ENCODE data around the gene ME2.
"Not testable (repeated sequence)": the region's sequence is repeated elsewhere in the genome, so short reads cannot be mapped to it uniquely, and the experiment has no call there.

ME2 gene

DNA sequence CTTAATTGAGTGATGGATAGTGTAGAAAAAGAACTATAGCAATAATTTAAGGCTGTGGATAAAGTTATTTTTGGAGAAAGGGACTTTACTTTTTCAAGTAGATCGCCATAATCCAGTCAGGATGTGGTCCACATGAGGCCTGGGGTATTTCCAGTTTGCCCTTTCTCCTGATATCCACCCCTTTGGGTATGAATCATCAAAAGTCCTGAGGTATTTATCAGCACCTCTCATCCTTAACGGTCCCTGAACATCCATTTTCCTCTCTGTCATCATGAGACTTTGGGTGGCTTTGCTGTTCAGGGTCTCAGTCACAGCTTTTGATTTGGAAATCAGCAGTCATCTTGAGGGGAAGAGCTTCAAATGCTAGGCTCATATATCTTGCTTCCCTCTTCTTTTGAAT, 49.6 kb downstream of the ME2 start:
- no peak for DNase-seq

DNA sequence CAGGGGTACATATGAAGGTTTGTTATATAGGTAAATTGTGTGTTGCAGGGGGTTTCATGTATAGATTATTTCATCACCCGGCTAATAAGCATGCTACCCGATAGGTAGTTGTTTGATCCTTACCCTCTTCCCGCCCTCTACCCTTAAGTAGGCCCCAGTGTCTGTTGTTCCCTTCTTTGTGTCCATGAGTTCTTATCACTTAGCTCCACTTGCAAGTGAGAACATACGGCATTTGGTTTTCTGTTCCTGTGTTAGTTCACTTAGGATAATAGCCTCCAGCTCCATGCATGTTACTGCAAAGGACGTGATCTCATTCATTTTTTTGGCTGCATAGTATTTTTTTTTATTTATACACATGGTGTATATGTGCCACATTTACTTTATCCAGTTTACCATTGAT, 54.8 kb downstream of the ME2 start:
- no peak for DNase-seq

DNA sequence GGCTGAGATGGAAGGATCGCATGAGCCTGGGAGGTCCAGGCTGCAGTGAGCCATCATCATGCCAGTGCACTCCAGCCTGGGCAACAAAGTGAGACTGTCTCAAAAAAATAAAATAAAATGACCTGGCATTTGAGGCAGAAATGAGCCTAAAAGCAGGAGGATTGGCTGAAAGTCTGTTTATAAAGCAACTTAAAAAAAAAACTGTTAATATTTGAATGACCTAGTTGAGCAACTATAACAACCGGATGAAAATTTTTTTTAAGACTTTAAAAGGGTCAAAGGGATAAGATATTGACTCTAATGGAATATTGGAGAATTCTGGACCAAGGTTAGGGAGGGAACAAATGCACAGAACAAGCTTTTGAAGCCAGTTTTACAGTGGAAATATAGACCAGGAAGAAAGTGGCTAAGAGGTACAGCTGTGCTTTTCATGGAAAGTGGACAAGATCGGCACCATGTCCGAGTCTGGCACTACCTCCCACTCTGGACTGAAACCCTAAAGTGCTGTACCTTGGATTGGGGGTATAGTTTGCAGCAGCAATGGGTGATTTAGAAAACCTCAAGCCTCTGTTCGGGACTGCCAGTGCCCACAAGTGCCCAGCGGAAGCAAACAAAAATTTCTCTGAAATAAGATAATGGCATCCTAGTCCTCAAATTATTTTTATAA, 55.8 kb downstream of the ME2 start:
- DNase-seq, result no peak

DNA sequence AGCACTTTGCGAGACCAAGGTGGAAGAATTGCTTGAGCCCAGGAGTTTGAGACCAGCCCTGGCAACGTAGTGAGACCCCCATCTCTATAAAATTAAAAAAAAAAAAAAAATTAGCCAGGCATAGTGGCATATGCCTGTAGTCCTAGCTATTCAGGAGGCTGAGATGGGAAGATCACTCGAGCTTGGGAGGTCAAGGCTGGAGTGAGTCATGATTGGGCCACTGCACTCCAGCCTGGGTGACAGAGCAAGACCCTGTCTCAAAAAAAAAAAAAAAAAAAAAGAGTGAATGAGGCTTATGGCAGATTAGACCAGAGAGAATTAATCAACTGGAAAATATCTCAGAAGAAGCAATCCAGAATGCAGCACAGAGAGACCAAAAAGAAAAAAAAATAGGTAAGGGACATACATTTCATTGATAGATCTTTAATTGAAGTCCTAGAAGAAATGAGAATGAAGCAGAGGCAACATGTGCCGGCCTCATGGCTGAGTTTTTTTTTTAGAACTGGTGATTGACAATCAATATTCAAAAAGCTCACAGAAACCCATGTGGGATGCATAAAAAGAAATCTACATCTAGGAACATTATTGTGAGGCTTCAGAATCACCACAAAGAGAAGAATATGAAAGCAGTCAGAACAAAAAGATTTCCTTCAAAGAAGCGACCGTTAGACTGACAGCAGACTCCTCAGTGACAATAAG, 56.7 kb downstream of the ME2 start:
- DNase-seq, result no peak

DNA sequence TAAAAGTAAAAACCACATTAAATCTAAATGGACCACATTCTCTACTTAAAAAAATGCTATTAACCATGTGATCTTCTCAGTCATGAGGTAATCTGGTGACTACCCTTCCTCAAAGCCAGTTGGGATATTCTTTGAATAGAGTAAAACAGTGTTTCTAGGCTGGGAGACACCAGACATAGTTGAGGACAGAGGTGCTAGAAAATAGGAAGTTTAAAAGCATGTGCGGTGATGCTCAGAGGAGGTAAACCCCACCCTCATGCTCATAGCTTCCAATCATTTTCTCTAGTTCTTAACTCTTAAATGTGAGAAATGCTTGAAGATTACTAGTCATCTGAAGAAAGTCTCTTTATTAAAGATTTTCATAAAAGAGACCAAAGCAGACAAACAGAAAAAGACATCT, 58.3 kb downstream of the ME2 start:
- DNase-seq, result no peak

DNA sequence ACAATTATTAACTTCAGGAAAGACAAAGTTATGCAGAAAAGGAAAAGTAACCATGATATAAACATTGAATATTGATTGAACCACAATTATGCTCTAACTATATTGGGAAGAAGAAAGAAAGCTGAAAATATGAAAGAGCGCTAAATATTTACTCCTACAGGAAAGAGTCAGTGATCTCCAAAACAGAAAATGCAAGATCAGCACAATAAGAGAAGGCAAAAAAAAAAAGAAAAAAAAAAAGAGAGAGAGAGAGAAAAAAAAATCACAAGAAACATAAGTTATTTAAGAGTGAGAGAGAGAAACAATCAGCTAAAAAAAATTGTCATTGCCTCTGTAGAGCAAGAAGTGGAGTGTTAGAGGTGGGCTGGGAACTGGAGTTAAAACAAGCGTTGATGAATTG, 60.0 kb downstream of the ME2 start:
- DNase-seq, result no peak

DNA sequence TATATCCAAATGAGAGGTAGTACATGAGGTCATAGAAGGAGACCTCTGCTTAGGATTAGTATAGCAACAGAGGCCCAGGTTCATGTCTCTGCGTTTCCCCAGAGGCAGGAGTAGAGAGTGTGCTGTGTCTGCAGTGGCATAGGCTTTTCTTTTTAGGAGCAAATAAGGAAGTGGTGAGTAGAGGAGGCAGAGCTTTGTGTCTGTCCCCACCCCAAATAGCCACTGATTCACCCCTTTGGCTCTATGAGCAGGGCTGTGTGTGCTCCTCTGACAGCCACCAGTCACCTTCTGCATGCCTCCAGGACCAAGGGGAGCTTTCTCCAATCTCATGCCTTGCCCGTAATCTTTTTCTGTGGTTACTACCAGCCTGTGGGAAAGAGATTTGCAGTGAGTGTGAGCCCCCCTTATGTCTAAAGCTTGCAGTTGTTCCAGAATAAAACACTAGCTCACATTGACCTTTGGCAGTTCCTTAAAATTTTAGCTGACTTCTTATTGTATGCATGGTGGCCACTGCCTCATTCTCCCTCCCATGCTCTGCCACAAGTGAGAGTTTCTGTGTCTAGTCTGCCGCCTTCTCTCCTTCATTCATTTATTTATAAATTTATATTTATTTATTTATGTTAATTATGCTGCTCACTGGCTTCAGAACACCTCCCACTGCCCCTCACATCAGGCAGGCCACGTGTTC, 65.5 kb downstream of the ME2 start:
- DNase-seq, result no peak

DNA sequence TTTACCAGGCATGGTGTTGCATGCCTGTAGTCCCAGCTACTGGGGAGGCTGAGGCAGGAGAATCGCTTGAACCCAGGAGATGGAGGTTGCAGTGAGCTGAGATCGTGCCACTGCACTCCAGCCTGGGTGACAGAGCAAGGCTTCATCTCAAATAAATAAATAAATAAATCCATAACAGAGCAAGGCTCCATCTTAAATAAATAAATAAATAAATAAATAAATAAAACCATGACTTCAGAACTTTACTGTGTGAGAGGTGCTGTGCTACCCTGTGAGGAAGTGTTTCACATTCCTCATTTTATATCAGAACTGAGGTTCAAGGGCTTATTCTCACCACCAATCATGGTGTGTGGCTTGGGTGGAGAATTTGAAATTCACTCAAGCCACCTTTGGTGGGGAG, 67.0 kb downstream of the ME2 start:
- not testable (repeated sequence) for DNase-seq

DNA sequence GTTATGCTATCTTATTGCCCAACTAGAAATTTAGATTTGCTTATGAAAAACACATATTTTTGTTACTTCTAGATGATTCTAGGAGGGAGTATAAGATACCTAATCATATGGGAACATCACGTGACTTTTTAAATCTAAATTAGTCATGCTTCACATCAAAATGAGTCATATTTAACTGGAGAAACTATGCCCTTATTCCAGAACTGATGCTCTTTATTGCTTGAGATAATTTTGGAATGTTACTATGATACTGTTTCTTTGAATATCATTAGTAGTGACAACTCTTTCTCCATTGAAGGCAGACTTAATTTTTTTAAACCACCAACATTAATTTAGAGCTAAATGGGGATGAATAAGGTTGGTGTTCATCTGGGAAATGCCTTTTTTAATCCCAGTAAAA, 69.0 kb downstream of the ME2 start:
- DNase-seq, result no peak

DNA sequence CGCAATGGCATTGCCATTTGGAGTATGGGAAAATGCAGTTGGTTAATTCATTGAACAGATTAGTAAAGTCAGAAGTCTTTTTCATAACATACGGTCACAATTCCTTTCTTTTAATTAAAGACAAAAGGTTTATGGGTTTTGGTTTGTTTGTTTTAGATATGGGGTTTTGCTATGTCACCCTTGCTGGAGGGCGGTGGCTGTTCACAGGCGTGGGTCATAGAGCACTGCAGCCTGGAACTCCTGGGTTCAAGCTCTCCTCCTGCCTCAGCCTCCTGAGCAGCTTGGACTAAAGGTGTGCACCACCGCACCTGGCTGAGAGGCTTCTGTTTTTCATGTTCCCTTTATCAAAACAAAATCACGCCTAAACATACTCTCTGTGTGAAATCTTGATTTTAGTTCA, 70.3 kb downstream of the ME2 start:
- no peak for DNase-seq

DNA sequence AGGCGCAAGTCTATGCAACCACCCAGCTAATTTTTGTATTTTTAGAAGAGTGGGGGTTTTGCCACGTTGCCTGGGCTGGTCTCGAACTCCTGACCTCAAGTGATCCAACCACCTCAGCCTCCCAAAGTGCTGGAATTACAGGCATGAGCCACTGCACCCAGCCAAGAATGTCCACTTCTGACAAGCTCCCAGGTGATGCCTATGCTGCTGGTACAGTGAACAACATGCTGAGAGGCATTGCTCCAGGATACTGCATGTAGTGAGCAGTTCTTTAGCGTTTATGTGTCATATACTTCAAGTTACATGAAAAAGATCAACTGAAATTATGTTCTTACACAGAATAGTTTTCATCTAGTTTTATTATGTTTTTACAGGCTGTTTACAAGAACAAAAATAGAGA, 71.7 kb downstream of the ME2 start:
- DNase-seq, result no peak

DNA sequence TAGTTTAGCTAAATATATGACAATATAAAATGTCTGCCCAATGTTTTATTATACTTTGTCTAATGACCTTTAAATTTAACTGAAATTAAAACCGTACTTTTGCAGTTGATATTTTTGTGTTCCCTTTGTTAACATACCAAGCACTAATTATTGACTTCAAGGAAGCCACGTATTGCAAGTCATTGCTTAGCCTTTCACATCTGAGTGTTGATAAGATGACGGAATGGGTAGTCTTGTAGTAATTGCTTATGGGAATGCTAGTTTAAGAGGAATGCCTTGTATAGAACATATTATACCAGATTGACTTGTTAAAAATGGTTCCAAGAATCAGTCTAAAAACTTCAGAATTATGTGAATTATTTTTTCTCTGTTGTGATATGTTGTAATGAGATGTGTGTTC, 74.9 kb downstream of the ME2 start:
- no peak for DNase-seq

DNA sequence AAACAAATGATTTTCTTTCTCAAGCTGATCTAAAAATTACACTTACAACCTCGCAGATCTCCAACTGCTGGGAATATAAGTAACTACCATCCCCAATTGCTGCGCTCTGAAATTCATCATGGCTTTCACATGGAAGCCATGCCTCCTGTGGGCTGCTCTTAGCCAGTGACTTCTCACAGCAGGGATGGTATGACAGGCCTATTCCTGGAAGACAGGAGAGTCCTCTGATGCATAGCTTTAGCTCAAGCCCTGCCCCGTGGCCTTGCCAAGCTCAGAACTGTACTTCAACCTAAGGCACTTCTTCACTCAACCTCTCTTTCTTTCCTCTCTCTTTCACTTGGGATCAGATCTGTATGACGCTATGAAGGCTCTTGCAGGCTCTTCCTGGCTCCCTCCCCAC, 76.3 kb downstream of the ME2 start:
- no peak for DNase-seq

DNA sequence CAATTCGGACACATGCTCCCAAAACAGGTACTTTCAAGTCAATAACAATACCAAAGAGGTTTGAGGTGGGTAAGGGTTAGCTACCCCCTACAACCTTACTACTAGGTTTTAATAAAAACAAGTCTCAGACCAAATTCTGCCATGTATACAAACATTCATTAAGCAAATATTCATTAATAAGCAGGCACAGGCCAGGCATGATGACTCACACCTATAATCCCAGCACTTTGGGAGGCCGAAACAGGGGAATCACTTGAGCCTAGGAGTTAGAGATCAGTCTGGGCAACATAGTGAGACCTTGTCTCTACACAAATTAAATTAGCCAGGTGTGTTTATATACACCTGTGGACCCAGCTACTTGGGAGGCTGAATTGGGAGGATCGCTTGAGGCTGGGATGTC, 77.2 kb downstream of the ME2 start:
- no peak for DNase-seq

DNA sequence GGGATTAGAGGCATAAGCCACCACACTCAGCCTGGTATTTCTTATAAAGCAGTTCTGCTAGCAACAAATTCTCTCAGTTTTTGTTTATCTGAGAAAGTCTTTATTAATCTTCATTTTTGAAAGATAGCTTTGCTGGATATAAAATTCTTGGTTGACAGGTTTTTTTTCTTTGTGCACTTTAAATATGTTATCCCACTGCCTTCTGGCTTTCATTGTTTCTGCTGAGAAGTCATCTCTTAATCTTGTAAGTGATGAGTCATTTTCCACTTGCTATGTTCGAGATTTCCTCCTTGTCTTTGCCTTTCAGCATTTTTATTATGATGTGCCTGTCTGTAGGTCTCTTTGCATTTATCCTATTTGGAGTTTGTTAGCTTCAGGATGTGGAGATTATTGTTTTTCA, 83.1 kb downstream of the ME2 start:
- peak in 1 of 5 experiments; percentile 30 for DNase-seq

DNA sequence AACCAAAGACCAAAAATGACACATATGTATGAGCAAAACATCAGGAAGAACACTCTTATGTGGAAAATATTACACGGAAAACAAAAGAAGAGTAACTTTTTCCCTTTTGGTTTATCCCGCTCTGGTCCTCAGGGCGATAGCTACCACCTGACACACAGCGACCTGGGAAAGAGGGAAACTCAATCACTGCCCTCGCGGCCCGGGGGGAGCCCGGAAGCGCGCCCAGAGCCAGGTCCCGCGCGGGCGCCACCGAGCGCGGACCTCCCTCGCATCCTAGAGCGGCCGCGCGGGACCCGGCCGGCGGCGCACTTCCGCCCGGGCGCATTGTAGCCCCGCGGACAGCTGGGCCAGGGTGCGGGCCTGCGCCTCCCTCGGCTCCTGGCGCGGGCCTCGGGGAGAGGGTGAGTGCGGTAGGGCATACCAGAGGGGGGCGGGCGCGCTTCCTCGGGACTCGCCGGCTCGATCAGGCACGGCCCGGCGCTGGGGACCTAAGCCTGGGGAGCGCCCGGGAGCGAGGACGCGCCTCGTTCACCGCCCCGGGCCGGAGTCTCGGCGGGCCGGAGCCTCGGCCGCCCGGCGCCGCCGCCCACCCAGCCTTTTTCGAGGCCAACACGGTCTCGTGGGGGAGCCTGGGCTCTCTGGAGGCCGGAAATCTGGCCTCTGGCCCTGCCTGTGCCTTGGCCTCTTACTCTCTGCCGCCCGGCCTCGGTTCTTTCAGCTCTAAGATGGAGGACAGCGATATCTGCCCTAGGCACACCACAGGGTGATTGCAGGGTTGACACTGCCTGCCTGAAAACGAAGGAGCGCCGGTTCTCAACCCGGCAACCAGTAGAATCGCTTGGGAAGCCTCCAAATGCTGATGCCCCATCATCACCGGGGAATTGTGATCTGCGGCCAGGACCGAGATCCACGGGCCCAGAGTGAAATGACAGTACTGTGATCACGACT, 89.1 kb downstream of the ME2 start, which contains the start of gene ELAC1:
Gene ELAC1, plus strand, starts transcription at position 327 of the 948 bp plus-strand sequence. CDS start 6,365 bp downstream, outside the sequence.
- peak; percentile 23 to 88 (median 42) for DNase-seq

DNA sequence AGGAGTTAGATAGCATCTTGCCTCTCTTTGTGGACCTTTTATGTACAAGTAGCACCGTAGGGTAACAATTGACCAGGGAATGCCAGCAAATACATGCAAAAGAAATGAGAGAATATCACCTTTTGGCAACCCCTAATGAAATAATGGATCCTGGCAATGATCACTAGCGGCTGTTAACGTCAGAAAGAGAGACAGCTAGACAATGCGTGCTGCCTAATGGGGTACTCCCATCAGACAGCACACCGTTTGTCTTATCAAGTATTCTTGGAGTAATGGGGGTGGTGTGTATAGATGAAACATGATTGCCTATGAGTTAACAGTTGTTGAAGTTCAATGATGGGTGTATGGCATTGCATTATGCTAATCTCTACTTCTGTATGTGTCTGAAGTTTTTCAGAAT, 90.5 kb downstream of the ME2 start:
- DNase-seq, result no peak

DNA sequence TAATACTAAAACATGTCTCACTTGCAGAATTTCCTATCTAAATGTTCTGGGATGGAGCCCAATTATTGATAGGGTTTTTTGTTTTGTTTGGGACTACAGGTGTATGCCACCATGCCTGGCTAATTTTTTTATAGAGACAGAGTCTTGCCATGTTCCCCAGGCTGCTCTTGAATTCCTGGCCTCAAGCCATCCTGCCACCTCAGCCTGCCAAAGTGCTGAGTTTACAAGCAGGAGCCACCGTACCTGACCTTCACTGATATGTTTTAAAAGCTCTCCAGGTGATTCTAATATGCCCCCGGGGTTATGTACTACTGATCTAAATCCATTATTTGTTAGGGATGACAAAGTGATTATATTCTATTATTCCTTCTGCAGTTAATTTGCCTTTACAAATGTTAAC, 91.1 kb downstream of the ME2 start:
- DNase-seq, result no peak

DNA sequence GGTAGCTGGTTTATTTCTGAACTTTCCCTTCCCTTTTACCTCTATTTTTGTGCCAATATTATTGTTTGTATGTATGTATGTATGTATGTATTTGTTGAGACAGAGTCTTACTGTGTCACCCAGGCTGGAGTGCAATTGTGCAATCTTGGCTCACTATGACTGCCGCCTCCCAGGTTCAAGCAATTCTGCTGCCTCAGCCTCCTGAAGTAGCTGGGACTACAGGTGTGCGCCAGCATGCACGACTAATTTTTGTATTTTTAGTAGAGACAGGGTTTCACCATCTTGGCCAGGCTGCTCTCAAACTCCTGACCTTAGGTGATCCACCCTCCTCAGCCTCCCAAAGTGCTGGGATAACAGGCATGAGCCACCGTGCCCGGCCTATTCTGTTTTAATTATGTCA, 93.5 kb downstream of the ME2 start:
- not testable (repeated sequence) for DNase-seq

DNA sequence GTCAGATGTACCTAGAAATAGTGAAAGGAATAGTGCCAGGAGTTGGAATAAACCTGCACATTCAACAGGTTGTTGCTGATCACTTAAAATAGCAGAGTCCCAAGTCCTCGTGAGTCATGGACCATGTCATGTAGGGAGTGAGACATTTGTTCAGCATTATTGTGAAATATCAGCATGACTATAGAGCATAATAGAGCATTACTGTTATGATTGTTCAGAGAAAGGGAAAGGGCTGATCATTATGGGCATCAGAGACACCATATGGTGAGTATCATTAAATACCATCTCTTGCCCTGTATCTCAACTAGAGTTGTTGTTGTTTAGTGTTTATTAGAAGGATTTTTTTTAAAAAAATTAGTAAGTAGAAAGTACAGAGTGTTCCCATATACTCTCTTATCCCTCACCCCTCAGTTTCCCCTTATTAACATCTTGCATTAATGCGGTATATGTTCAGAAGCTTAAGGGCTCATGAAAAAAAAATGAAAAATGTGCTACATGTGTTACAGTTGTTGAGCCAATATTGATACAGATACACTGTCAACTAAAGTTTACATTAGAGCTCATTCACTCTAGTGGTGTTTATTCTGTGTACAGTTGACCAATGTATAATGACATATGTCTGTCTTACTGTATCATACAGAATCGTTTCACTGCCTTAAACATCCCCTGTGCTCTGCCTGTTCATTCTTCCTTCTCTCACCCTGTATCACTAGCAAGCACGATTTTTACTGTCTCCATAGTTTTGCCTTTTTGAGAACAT, 94.6 kb downstream of the ME2 start:
- DNase-seq, result peak in 1 of 5 experiments; percentile 21

DNA sequence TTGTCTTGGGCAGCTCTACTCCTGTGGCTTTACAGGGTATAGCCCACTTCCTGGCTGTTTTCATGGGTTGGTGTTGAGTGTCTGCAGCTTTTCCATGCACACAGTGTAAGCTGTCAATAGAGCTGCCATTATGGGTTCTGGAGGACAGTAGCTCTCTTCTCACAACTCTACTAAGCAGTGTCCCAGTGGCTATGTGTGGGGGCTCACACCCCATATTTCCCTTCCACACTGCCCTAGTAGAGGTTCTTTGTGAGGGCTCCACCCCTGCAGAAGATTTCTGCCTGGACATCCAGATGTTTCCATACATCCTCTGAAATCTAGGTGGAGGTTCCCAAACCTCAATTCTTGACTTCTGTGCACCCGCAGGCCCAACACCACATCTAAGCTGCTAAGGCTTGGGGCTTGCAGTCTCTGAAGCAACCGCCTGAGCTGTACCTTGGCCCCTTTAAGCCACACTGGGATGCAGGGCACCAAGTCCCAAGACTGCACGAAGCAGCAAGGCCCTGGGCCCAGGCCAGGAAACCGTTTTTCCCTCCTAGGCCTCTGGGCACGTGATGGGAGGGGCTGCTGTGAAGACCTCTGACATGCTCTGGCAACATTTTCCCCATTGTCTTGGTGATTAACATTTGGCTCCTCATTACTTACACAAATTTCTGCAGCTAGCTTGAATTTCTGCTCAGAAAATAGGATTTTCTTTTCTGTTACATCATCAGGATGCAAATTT, 98.3 kb downstream of the ME2 start:
- DNase-seq, result no peak

Measured in T-helper 2 cell (primary cell).